Breast epithelium (tissue), 4 donors: ENCODE data around the gene GALM. TPM values are rescaled to one million over a fixed set of nuclear protein-coding genes. Genes with fewer than 3 reads are reported as not detected.
"Not testable (repeated sequence)": the region's sequence is repeated elsewhere in the genome, so short reads cannot be mapped to it uniquely, and the experiment has no call there.

Experiments used
- DNase-seq, 2 donors: peaks; one replicate each; pipeline ENCODE4 v3.0.0-alpha.2; 2019; ENCODE audit warnings: low spot score in 2 of 2
- H3K27ac ChIP-seq, 2 donors: fragments of 200-600 bp; sonication (generic) in 1 of 2; one replicate each; pipeline ENCODE4 v1.5.1; 2016 to 2019; ENCODE audit warnings: mild to moderate bottlenecking in 1 of 2
- H3K27me3 ChIP-seq, 2 donors: fragments of 200-600 bp; sonication (generic) in 1 of 2; one replicate each; pipeline versions ENCODE4 v1.5.1 to v1.6.0; 2017 to 2019; ENCODE audit warnings: control low read depth in 1 of 2, mild to moderate bottlenecking in 1 of 2
- H3K36me3 ChIP-seq: fragments of 200-600 bp; one replicate; pipeline ENCODE4 v1.5.1; 2019
- H3K4me1 ChIP-seq, 2 donors: fragments of 200-600 bp; sonication (generic); one replicate each; pipeline ENCODE4 v1.5.1; 2016 to 2019; ENCODE audit warnings: control low read depth in 1 of 2
- H3K4me3 ChIP-seq, 3 donors: fragments of 200-600 bp; sonication (generic); 1 replicate in 2 of 3; 2 replicates in 1 of 3; pipeline ENCODE4 v1.5.1; 2016 to 2019; ENCODE audit warnings: mild to moderate bottlenecking in 3 of 3, moderate library complexity in 2 of 3
- H3K9me3 ChIP-seq, 2 donors: fragments of 200-600 bp; sonication (generic) in 1 of 2; one replicate each; pipeline ENCODE4 v1.5.1; 2016 to 2019; ENCODE audit warnings: control low read depth in 1 of 2
- CTCF ChIP-seq, 3 donors: fragments of 450-650 bp; IDR thresholded peaks; one replicate each; pipeline ENCODE4 v1.5.1; 2016 to 2017; ENCODE audit warnings: antibody characterized with exemption in 3 of 3, mild to moderate bottlenecking in 3 of 3, moderate library complexity in 3 of 3
- POLR2A ChIP-seq: fragments of 450-650 bp; IDR thresholded peaks from one replicate; pipeline ENCODE4 v1.6.1; 2016; ENCODE audit warnings: antibody characterized with exemption, mild to moderate bottlenecking, moderate library complexity
- POLR2AphosphoS5 ChIP-seq, 3 donors: sonication (generic); formaldehyde crosslinking; IDR thresholded peaks; one replicate each; pipeline ENCODE4 v1.6.1; 2017; ENCODE audit warnings: antibody characterized with exemption in 3 of 3
- intact Hi-C: fragments of 100-400 bp; cut with DNase I; formaldehyde crosslinking; loops from one replicate; pipeline ENCODE4 v1.15.1; 2023; ENCODE audit warnings: low total_unique reads
- total RNA-seq, 3 donors: library from RNA; depleted of rRNA; stranded (reverse); fragments of >200 nt; gene quantifications; one replicate each; pipeline ENCODE4 v1.1.0, GENCODE V29; 2016

Gene GALM
- total RNA-seq, 3 donors from 2014 or later = 12.1 to 29.9 (median 22.5) TPM

- H3K4me3 ChIP-seq = no peak overlapping the region
- H3K27ac ChIP-seq = no peak overlapping the region
- DNase-seq = no peak
- H3K36me3 ChIP-seq = no peaks in the 10 kb centered on the region
- TF ChIP-seq POLR2AphosphoS5 (IDR thresholded peaks at IDR 0.05) = no peak
- TF ChIP-seq CTCF (IDR thresholded peaks at IDR 0.05) = no peak
- TF ChIP-seq POLR2A = no peak
- no peaks in the 10 kb centered on the region for H3K9me3 ChIP-seq
- intact Hi-C loops = no loop called here
- no peaks in the 10 kb centered on the region for H3K4me1 ChIP-seq
- H3K27me3 ChIP-seq = no peaks in the 10 kb centered on the region
These were observed 41.0 kb downstream of the GALM start for GRCh38 chr2:38706846-38707345.

- H3K9me3 ChIP-seq, DNase-seq, intact Hi-C loops, H3K4me1 ChIP-seq, H3K36me3 ChIP-seq, H3K27ac ChIP-seq, H3K27me3 ChIP-seq, H3K4me3 ChIP-seq: not testable (repeated sequence)
These were observed 42.6 kb downstream of the GALM start for GRCh38 chr2:38708491-38708890.

GRCh38 chr2:38708900-38709566 is 43.1 kb downstream of the GALM start:
- Histone ChIP-seq H3K9me3 (no peaks in the 10 kb centered on the region), H3K4me1 (no peaks in the 10 kb centered on the region), H3K36me3 (no peaks in the 10 kb centered on the region), H3K27me3 (no peaks in the 10 kb centered on the region), H3K27ac (no peak overlapping the region), H3K4me3 (no peak overlapping the region)
- DNase-seq = no peak
- TF ChIP-seq CTCF (IDR thresholded peaks at IDR 0.05) (no peak), POLR2A (no peak), POLR2AphosphoS5 (IDR thresholded peaks at IDR 0.05) (no peak)
- intact Hi-C loops = no loop called here

- Histone ChIP-seq H3K4me1 (no peaks in the 10 kb centered on the region), H3K36me3 (no peaks in the 10 kb centered on the region), H3K27me3 (no peaks in the 10 kb centered on the region), H3K4me3 (no peak overlapping the region), H3K9me3 (no peaks in the 10 kb centered on the region), H3K27ac (no peak overlapping the region)
- intact Hi-C loops = no loop called here
- TF ChIP-seq POLR2A (no peak), POLR2AphosphoS5 (IDR thresholded peaks at IDR 0.05) (no peak), CTCF (IDR thresholded peaks at IDR 0.05) (no peak)
- DNase-seq = no peak
These were observed 43.8 kb downstream of the GALM start for GRCh38 chr2:38709567-38710194.

- DNase-seq = no peak
- no peaks in the 10 kb centered on the region for H3K36me3 ChIP-seq
- no peak overlapping the region for H3K27ac ChIP-seq
- H3K4me1 ChIP-seq = no peaks in the 10 kb centered on the region
- no peak overlapping the region for H3K4me3 ChIP-seq
- intact Hi-C loops = no loop called here
- H3K9me3 ChIP-seq = no peaks in the 10 kb centered on the region
- TF ChIP-seq CTCF (IDR thresholded peaks at IDR 0.05) = no peak
- no peak for TF ChIP-seq POLR2A
- TF ChIP-seq POLR2AphosphoS5 (IDR thresholded peaks at IDR 0.05) = no peak
- H3K27me3 ChIP-seq = no peaks in the 10 kb centered on the region
These were observed 45.6 kb downstream of the GALM start for GRCh38 chr2:38711558-38711957.
